ENCODE data around the gene CBX7.

DNA sequence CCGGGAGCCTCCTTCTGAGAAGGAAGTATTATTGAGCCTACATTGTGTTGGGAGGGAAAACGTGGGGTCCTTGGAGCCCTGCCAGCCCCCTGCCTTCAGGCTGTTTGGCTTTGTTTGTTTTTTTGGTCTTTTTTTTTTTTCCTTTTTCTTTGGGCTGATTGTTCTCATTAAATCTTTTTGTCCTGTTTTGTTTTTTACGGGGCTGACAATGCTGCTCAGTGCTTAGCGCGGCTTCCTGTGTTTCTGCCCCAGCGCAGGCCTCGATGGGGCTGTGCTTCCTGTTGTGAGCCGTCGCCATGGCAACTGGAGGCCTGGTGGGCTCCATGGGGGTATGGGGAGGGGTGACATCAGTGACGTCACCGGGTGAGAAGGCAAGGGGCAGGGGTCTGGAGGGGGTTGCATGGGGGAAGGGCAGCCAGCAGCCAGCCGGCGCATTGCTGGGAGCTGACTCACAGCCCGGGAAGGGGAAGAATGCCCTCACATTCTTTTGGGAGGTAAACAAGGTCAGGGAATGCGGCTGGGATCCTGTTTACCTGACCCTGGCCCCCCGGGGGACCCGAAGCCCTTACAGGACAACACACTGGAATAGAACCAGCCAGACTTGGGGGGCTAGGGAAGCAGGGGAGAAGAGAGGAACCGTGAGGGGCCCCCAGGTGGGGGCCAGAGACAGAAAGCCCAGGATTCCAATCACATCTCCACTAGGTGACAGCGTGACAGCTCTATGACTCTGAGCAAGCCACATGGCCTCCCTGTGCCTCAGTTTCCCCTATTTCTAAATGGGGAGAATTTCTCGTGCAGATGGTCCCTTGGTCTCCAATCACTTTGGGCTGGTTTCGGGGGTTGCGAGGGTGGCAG is 22.2 kb upstream of the CBX7 start:
- TF ChIP-seq CTCF (IDR thresholded peaks at IDR 0.05) (no peak), EZH2 (IDR thresholded peaks at IDR 0.05) (no peak), EZH2phosphoT487 (IDR thresholded peaks at IDR 0.05) (no peak)

Measured in neural progenitor cell (in vitro differentiated cells).